Measurements from ENCODE around the gene FNDC1. TPM values are rescaled to one million over a fixed set of nuclear protein-coding genes. Genes with fewer than 3 reads are reported as not detected.

FNDC1 gene
- total RNA-seq, 1 experiment from 2014 or later: 0.17 TPM

- Mint-ChIP-seq H3K9me3 (ENCODE audit: low read depth, unreplicated experiment) (no peaks in the 10 kb centered on the region), H3K4me3 (ENCODE audit: low read depth, unreplicated experiment) (no peak overlapping the region), H3K4me1 (ENCODE audit: low read depth, unreplicated experiment) (no peaks in the 10 kb centered on the region), H3K36me3 (ENCODE audit: insufficient read depth, unreplicated experiment) (no peaks in the 10 kb centered on the region), H3K27me3 (ENCODE audit: unreplicated experiment) (peaks cover 66% of the 10 kb centered on the region), H3K27ac (ENCODE audit: unreplicated experiment) (no peak overlapping the region)
- no peak for TF ChIP-seq CTCF (IDR thresholded peaks at IDR 0.05; ENCODE audit: unreplicated experiment)
- no peak for DNase-seq
- CTCF ChIA-PET: interaction anchor here (0.5 kb wide), 1 partner anchor 184 kb away, joined by 3 read pairs; no protein-coding TSS in a partner anchor
- intact Hi-C loops (cut with micrococcal nuclease; ENCODE audit: unreplicated experiment): no loop called here
- no TSS peak for BruUV-seq (replicated peaks)
Measured at GRCh38 chr6:159302594-159302992, 133.4 kb downstream of the FNDC1 start.

GRCh38 chr6:159303159-159303558 is 134.0 kb downstream of the FNDC1 start:
- H3K4me3 Mint-ChIP-seq (ENCODE audit: low read depth, unreplicated experiment): no peak overlapping the region

GRCh38 chr6:159303784-159304183 is 134.6 kb downstream of the FNDC1 start:
- H3K27ac Mint-ChIP-seq (ENCODE audit: unreplicated experiment): no peak overlapping the region
- peaks cover 54% of the 10 kb centered on the region for H3K27me3 Mint-ChIP-seq (ENCODE audit: unreplicated experiment)
- no TSS peak for BruUV-seq (replicated peaks)
- no peaks in the 10 kb centered on the region for H3K9me3 Mint-ChIP-seq (ENCODE audit: low read depth, unreplicated experiment)
- no peaks in the 10 kb centered on the region for H3K4me1 Mint-ChIP-seq (ENCODE audit: low read depth, unreplicated experiment)
- no peaks in the 10 kb centered on the region for H3K36me3 Mint-ChIP-seq (ENCODE audit: insufficient read depth, unreplicated experiment)
- TF ChIP-seq CTCF (IDR thresholded peaks at IDR 0.05; ENCODE audit: unreplicated experiment): no peak
- no peak for DNase-seq
- H3K4me3 Mint-ChIP-seq (ENCODE audit: low read depth, unreplicated experiment): no peak overlapping the region
- intact Hi-C loops (cut with micrococcal nuclease; ENCODE audit: unreplicated experiment): no loop called here
- CTCF ChIA-PET: no interaction called here

More at GRCh38 chr6:159303159-159303558, 134.0 kb downstream of the FNDC1 start:
- CTCF ChIA-PET: interaction anchor here (0.5 to 0.7 kb wide), 2 partner anchors 98 to 184 kb away, joined by 3 to 4 read pairs; no protein-coding TSS in a partner anchor
- H3K27ac Mint-ChIP-seq (ENCODE audit: unreplicated experiment): no peak overlapping the region
- peaks cover 61% of the 10 kb centered on the region for H3K27me3 Mint-ChIP-seq (ENCODE audit: unreplicated experiment)
- no peak for TF ChIP-seq CTCF (IDR thresholded peaks at IDR 0.05; ENCODE audit: unreplicated experiment)
- no TSS peak for BruUV-seq (replicated peaks)
- no peak for DNase-seq
- H3K4me1 Mint-ChIP-seq (ENCODE audit: low read depth, unreplicated experiment): no peaks in the 10 kb centered on the region
- H3K9me3 Mint-ChIP-seq (ENCODE audit: low read depth, unreplicated experiment): no peaks in the 10 kb centered on the region
- no peaks in the 10 kb centered on the region for H3K36me3 Mint-ChIP-seq (ENCODE audit: insufficient read depth, unreplicated experiment)
- intact Hi-C loops (cut with micrococcal nuclease; ENCODE audit: unreplicated experiment): no loop called here

GRCh38 chr6:159304641-159305040 is 135.4 kb downstream of the FNDC1 start:
- H3K36me3 Mint-ChIP-seq (ENCODE audit: insufficient read depth, unreplicated experiment): no peaks in the 10 kb centered on the region
- H3K4me3 Mint-ChIP-seq (ENCODE audit: low read depth, unreplicated experiment): no peak overlapping the region
- BruUV-seq (replicated peaks): no TSS peak
- no peak for TF ChIP-seq CTCF (IDR thresholded peaks at IDR 0.05; ENCODE audit: unreplicated experiment)
- intact Hi-C loops (cut with micrococcal nuclease; ENCODE audit: unreplicated experiment): no loop called here
- DNase-seq: no peak
- peaks cover 49% of the 10 kb centered on the region for H3K27me3 Mint-ChIP-seq (ENCODE audit: unreplicated experiment)
- no peak overlapping the region for H3K27ac Mint-ChIP-seq (ENCODE audit: unreplicated experiment)
- no peaks in the 10 kb centered on the region for H3K4me1 Mint-ChIP-seq (ENCODE audit: low read depth, unreplicated experiment)
- H3K9me3 Mint-ChIP-seq (ENCODE audit: low read depth, unreplicated experiment): no peaks in the 10 kb centered on the region
- CTCF ChIA-PET: no interaction called here
